CMK (cell line): ENCODE measurements around the gene HELQ.
"Not testable (repeated sequence)": the region's sequence is repeated elsewhere in the genome, so short reads cannot be mapped to it uniquely, and the experiment has no call there.

Source experiments
- DNase-seq: peaks from one replicate; pipeline ENCODE4 v3.0.0-alpha.2; 2010; ENCODE audit warnings: low read depth

The HELQ gene

DNA sequence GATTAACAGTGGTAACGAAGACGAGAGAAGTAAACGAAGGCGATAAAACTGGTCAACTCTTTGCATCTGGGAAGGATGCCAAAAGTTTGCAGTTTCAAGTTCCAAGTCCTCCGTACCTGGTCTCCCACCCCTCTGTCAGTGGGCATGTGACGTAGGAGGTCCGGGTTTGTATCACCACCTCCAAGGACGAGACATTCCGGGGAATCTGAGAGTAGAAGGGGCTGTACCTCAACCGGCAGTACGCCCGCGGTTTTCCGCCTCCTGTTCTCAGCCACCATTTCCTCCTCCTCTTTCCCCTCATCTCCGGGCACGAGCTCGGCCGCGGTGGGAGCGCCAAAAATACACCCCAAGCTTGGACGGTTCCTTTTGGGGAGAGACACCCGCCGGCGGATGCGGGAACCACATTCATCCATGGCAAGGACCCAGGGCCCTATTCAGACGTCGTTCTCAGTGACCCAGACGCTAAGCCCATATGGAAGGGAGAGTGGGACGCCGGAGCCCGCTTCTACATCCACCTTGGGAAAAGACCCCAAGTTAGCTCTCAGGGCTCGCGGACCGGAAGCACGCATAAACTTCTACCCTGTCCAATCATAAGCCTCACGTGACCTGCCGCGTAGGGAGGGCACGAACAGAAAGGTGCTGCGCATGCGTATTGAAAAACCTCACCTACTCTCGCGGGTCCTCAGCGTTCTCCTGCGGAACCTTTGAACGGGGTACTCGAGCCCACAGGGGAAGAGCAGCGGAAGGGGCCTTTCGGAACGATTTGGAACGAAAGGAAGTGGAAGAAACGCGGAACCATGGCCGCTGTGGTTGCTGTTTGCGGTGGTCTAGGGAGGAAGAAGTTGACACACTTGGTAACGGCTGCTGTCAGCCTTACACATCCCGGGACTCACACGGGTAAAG, at the start of gene HELQ, which contains the start of gene MRPS18C:
HELQ (minus strand) TSS at position 543 of the 903 bp plus-strand sequence; CDS start at position 413, 130 bp downstream.
MRPS18C (plus strand) TSS at position 778 of the 903 bp plus-strand sequence; CDS start at position 798, 20 bp downstream.
- DNase-seq, result peak; percentile 97

- DNase-seq, result no peak
Observed at GRCh38 chr4:83504996-83505395, 49.4 kb upstream of the HELQ start.

- DNase-seq, result no peak
Observed at GRCh38 chr4:83504503-83504902, 48.9 kb upstream of the HELQ start.

DNA sequence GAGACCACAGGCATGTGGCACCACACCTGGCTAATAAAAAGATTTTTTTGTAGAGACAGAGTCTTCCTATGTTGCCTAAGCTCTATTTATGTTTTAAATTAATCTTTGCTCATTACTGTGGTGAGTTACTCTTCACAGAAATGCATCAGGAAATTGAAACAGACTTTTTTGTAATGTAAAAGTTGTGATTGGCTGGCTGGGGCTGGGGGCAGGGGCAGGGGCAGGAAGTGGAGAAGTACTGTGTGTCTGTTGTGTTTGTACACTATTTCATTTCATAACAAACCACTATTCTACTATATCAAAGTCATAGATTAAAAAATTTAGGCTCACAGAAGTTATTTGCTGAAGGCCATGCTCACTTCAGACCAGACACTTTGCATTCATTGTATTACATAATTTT, 48.4 kb upstream of the HELQ start:
- no peak for DNase-seq

GRCh38 chr4:83501671-83502070, 46.0 kb upstream of the HELQ start:
- not testable (repeated sequence) for DNase-seq

DNA sequence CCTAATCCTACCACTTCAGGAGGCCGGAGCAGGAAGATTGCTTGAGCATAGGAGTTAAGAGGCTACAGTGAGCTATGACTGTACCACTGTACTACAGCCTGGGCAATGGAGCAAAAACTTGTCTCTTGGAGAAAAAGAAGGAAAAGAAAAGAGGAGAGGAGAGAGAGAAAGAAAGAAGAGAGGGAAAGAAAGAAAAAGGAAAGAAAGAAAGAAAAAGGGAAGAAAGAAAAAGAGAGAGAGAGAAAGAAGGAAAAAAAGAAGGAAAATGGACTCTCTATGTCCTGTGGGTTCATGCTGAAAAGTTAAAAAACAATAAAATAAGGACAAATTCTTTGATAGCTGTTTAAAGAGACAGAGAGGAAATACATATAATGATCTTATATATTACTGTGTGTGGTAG, 42.6 kb upstream of the HELQ start:
- DNase-seq, result no peak

- not testable (repeated sequence) for DNase-seq
Observed at GRCh38 chr4:83496085-83496917, 40.7 kb upstream of the HELQ start.

GRCh38 chr4:83490876-83491450, 35.3 kb upstream of the HELQ start:
- peak; percentile 56 for DNase-seq

GRCh38 chr4:83489711-83490326, 34.2 kb upstream of the HELQ start:
- DNase-seq, result no peak

DNA sequence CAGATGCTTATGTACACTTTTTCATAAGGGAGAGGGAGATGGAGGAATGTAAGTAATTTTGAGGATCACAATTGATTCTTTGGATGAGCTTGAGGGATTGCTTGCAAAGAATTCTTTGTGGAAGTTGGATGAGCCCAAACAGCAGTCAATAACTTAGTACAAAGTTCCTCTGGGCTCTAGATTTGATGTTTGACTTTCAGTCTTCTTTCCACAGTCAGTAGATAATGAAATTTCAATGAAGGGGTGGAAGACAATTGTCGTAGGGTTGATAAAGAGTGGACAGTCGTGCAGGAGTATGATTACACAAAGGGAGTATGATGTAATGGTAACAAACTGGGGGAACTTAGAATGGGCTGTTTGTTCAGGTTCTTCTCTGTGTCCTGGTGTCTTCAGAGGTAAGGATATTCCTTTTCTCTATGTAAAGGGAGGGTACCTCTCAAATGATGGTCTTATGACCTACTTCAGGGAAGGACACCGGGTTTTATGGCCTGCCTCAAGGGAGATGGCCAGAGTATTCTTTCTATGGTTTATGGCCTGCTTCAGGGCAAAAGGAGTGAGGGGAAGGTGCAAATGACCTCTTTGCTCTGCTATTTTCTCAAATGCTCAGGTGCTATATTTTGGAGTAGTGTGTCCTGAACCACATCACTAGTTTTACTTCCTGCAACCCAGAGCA, 31.0 kb upstream of the HELQ start:
- no peak for DNase-seq

DNA sequence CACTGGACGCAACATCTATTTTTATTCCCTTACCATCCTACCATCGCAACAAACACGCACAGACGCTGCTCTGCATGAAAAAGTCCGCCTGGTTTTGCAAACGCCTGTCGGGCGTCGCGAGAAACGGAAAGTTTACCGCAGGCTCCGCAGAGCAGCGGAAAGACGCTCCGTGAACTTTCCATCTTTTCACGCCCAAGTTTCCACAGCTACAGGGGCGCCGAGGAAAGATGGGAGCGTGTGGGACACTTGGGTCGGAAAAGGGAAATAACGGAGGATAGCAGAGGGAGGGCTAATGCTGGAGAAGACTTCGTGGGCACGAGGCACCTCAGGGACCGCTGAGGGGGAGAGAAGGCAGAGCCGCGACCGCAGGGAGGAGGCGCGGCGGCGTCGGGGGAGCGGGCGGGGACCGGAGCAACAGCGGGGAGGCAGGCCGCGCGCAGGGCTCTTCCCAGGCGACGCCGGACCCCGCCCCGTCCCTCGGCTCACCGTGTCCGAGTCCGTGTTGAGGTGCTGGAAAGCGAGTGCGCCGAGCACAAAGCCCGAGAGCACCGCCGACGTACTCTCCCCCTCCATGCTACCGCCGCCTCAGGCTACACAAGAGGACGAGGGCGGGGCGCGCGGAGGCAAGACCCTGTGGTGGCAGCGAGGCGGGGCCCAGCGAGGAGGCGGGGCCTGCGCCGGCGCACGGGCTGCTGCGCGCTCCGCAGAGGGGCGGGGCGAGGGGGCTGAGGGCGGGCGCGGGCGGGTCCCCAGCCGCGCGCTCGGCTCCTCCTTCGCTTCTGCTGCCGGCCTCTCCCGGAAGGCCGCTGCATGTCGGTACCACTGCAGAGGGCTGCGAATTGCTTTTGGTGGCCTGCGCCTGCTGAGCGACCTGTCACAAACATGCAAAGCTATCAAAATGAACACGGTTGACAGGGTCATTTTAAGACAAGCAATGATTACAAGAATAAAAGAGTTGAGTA, 29.2 kb upstream of the HELQ start, which contains the start of gene ABRAXAS1:
ABRAXAS1 (minus strand) TSS at position 601 of the 962 bp plus-strand sequence; CDS start at position 573, 28 bp downstream.
- DNase-seq, result peak; percentile 80

- DNase-seq, result no peak
Observed at GRCh38 chr4:83473966-83474365, 18.3 kb upstream of the HELQ start.

DNA sequence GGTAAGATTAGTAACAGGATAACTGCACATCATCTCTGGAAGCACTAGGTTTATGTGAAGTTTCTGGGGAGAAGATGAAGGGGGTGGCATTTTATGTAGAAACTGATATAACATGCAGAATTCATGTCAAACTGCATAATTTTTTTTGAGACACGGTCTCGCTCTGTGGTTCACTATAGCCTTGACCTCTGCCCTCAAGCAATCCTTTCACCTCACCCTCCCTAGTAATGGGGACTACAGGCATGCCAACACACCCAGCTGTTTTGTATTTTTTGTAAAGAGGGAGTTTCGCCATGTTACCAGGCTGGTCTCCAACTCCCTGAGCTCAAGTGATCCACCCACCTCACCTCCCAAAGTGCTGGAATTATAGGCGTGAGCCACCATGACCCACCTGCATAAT, 17.8 kb upstream of the HELQ start:
- DNase-seq, result no peak

- DNase-seq, result no peak
Observed at GRCh38 chr4:83456184-83456501, 520 bp upstream of the HELQ start.

- no peak for DNase-seq
Observed at GRCh38 chr4:83454686-83455085, 937 bp downstream of the HELQ start.

- DNase-seq, result no peak
Observed at GRCh38 chr4:83449009-83449408, 6.6 kb downstream of the HELQ start.

DNA sequence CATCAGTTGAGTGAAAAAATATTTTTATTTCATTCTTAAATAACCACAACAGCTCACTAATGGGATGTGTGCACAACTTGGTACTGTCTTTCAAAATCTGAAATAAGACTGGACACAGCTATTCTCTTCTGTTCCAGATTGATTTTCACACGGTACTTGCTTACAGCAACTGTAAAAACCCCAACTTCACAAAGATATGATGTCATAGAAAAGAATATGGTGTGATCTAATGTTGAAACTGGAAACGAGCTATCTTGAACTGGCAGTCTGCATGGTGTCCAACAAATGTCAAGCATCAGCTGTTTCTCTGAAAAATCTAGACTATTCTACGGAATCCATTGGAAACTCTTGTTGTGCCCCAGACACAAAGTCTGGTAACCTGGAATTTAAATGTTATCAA, 14.7 kb downstream of the HELQ start:
- DNase-seq, result no peak

DNA sequence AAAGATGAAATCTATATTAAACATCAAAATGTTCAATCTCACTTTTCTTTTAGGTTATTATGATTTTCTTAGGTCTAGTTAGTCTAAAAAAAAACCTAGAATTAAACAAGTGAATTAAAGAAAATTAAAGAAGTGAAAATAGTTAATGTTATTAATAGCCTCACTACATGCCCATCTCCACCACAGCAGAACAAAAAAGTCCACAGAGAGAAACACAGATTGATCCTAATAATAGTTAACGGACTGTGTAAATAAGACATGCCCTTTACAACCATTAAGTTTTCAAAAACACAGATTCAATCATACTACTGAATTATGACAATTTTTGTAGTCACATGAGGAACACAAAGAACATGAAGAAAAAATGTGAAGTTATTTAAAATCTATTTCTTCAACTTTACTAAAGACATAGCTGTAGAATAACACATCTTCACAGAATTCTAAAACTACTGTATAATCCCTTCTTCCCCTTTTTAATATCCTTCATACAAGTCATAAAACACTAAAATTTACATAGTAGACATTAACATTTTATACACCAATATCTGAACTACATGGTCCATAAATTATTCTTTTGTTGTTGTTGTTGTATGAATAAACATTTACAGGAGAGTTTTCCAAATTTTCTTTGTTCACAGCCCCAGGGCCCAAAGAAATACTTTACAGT, 15.3 kb downstream of the HELQ start:
- DNase-seq, result no peak

- DNase-seq, result no peak
Observed at GRCh38 chr4:83438719-83439118, 16.9 kb downstream of the HELQ start.

- DNase-seq, result no peak
Observed at GRCh38 chr4:83436680-83437079, 18.9 kb downstream of the HELQ start.
